H1 (cell line): Measurements from ENCODE around the gene ZNF57. TPM values are rescaled to one million over a fixed set of nuclear protein-coding genes. Genes with fewer than 3 reads are reported as not detected.

Source experiments
- BRCA1 ChIP-seq: IDR thresholded peaks from 2 replicates; pipeline ENCODE4 v1.6.1; 2012; ENCODE audit warnings: low read depth, low read length, improper control_type of control experiment
- CHD1 ChIP-seq: IDR thresholded peaks from 2 replicates; pipeline ENCODE4 v1.6.1; 2012; ENCODE audit warnings: low read depth, low read length, improper control_type of control experiment
- EP300 ChIP-seq, 2 experiments: IDR thresholded peaks; 1 replicate in 1 of 2; 2 replicates in 1 of 2; pipeline ENCODE4 v1.6.1; 2011 to 2012; ENCODE audit warnings: low read depth in 2 of 2, low read length in 2 of 2, mild to moderate bottlenecking in 2 of 2, borderline replicate concordance in 1 of 2, inconsistent platforms in 1 of 2, moderate library complexity in 1 of 2
- PHF8 ChIP-seq: fragments of 200-600 bp; sonication (generic); conservative IDR thresholded peaks from 2 replicates; pipeline ENCODE4 v1.7.1; 2012; ENCODE audit warnings: low read depth, mild to moderate bottlenecking, inconsistent platforms, low read length, moderate library complexity
- RBBP5 ChIP-seq: IDR thresholded peaks from 2 replicates; pipeline ENCODE4 v1.7.1; 2012; ENCODE audit warnings: low read depth, mild to moderate bottlenecking, inconsistent platforms, low read length, moderate library complexity, borderline replicate concordance
- SIRT6 ChIP-seq: IDR thresholded peaks from one replicate; pipeline ENCODE4 v1.7.1; 2012; ENCODE audit warnings: low read length, inconsistent platforms
- SP4 ChIP-seq: IDR thresholded peaks from 2 replicates; pipeline ENCODE4 v1.6.1; 2012; ENCODE audit warnings: low read length, inconsistent platforms
- SRF ChIP-seq: IDR thresholded peaks from 2 replicates; pipeline ENCODE4 v1.6.1; 2011; ENCODE audit warnings: mild to moderate bottlenecking, low read depth, low read length, moderate library complexity
- ZNF274 ChIP-seq: IDR thresholded peaks from 2 replicates; pipeline ENCODE4 v1.7.0; 2012; ENCODE audit warnings: low read length, borderline replicate concordance; ENCODE audit errors: extremely low read depth
- polyA plus RNA-seq, 7 experiments: library from polyadenylated mRNA; depleted of rRNA in 3 of 7; stranded (reverse) in 5 of 7; unstranded in 2 of 7; fragments of >200 nt in 5 of 7; fragments of 200-250 nt in 2 of 7; gene quantifications; 1 replicate in 5 of 7; 2 replicates in 1 of 7; 4 replicates in 1 of 7; pipeline versions ENCODE4 v1.2.1 to v1.2.3, GENCODE V29; 2011 to 2013; ENCODE audit warnings: missing spikeins in 2 of 7, mixed read lengths in 2 of 7
- total RNA-seq: library from RNA; stranded (reverse); fragmentation: NEBNext Ultra II Directional; extraction: Animal tissue kit (Norgen Biotek cat#: 25700); gene quantifications from 2 replicates; pipeline ENCODE4 v1.2.1, GENCODE V29; 2021
- TF ChIP-seq, protein P1 (sequence below): fragments of 300-600 bp; sonication (generic); IDR thresholded peaks from 2 replicates; pipeline ENCODE4 v1.7.1; 2012; ENCODE audit warnings: low read length, moderate library complexity, mild to moderate bottlenecking, inconsistent platforms; ENCODE audit not compliant: insufficient replicate concordance

ZNF57 gene
- total and polyA plus RNA-seq, 2 of the 8 experiments (the other 6 are each of a cell fraction or from before 2014, with no cell fraction given) = 4.9 to 8.9 TPM

DNA sequence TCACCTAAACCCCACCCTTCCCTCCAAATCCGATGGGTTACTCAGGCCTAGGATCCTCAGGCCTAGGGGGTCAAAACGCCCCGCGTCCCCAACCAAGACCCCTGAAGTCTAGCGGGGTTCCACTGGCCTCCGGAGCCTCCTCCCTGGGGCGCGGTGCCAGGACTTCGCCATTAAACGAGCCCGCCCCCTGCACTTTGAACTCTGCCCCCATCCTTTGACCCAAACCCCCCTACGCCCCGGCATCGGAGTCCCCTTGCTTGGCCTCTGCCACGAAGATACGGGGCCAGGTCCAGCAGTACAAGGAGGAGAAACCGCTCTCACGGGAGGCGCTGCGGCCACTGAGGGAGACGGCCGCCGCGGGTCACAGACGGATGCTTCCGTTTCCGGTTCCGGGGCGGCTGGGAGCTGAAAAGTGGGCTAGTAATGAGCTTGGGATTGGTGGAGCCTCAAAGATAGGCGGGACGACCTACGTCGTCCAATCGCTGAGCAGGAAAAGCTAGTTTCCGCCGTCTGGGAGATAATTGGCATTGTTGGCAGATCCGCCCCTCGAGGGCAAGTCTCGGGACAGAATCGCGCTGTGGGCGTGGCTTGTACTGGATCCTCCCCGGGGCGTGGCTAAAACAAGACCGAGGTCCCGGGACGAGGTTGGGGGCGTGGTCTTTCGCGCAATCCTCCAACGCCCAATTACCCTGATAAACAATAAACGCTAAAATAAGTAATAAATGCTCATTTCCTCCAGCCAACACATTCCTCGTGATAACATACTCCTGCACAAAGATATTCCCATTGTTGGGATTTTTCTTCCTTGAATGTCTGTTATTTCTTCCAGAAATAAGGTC, 49.8 kb downstream of the ZNF57 start (continued):
- TF ChIP-seq RBBP5 (no peak), SIRT6 (no peak), ZNF274 (no peak), BRCA1 (peak; percentile 31; the same call in 1 of the 2 replicates), PHF8 (peak; percentile 99), EP300 (IDR thresholded peaks at IDR 0.05; ENCODE audit: borderline replicate concordance in 1 of 2, low read depth in 2 of 2, low read length in 2 of 2) (no peak), CHD1 (no peak), SP4 (0 out of 2 replicates have a peak, but pooled peaks have one; percentile 39), SRF (no peak)
- TF ChIP-seq, protein P1, sequence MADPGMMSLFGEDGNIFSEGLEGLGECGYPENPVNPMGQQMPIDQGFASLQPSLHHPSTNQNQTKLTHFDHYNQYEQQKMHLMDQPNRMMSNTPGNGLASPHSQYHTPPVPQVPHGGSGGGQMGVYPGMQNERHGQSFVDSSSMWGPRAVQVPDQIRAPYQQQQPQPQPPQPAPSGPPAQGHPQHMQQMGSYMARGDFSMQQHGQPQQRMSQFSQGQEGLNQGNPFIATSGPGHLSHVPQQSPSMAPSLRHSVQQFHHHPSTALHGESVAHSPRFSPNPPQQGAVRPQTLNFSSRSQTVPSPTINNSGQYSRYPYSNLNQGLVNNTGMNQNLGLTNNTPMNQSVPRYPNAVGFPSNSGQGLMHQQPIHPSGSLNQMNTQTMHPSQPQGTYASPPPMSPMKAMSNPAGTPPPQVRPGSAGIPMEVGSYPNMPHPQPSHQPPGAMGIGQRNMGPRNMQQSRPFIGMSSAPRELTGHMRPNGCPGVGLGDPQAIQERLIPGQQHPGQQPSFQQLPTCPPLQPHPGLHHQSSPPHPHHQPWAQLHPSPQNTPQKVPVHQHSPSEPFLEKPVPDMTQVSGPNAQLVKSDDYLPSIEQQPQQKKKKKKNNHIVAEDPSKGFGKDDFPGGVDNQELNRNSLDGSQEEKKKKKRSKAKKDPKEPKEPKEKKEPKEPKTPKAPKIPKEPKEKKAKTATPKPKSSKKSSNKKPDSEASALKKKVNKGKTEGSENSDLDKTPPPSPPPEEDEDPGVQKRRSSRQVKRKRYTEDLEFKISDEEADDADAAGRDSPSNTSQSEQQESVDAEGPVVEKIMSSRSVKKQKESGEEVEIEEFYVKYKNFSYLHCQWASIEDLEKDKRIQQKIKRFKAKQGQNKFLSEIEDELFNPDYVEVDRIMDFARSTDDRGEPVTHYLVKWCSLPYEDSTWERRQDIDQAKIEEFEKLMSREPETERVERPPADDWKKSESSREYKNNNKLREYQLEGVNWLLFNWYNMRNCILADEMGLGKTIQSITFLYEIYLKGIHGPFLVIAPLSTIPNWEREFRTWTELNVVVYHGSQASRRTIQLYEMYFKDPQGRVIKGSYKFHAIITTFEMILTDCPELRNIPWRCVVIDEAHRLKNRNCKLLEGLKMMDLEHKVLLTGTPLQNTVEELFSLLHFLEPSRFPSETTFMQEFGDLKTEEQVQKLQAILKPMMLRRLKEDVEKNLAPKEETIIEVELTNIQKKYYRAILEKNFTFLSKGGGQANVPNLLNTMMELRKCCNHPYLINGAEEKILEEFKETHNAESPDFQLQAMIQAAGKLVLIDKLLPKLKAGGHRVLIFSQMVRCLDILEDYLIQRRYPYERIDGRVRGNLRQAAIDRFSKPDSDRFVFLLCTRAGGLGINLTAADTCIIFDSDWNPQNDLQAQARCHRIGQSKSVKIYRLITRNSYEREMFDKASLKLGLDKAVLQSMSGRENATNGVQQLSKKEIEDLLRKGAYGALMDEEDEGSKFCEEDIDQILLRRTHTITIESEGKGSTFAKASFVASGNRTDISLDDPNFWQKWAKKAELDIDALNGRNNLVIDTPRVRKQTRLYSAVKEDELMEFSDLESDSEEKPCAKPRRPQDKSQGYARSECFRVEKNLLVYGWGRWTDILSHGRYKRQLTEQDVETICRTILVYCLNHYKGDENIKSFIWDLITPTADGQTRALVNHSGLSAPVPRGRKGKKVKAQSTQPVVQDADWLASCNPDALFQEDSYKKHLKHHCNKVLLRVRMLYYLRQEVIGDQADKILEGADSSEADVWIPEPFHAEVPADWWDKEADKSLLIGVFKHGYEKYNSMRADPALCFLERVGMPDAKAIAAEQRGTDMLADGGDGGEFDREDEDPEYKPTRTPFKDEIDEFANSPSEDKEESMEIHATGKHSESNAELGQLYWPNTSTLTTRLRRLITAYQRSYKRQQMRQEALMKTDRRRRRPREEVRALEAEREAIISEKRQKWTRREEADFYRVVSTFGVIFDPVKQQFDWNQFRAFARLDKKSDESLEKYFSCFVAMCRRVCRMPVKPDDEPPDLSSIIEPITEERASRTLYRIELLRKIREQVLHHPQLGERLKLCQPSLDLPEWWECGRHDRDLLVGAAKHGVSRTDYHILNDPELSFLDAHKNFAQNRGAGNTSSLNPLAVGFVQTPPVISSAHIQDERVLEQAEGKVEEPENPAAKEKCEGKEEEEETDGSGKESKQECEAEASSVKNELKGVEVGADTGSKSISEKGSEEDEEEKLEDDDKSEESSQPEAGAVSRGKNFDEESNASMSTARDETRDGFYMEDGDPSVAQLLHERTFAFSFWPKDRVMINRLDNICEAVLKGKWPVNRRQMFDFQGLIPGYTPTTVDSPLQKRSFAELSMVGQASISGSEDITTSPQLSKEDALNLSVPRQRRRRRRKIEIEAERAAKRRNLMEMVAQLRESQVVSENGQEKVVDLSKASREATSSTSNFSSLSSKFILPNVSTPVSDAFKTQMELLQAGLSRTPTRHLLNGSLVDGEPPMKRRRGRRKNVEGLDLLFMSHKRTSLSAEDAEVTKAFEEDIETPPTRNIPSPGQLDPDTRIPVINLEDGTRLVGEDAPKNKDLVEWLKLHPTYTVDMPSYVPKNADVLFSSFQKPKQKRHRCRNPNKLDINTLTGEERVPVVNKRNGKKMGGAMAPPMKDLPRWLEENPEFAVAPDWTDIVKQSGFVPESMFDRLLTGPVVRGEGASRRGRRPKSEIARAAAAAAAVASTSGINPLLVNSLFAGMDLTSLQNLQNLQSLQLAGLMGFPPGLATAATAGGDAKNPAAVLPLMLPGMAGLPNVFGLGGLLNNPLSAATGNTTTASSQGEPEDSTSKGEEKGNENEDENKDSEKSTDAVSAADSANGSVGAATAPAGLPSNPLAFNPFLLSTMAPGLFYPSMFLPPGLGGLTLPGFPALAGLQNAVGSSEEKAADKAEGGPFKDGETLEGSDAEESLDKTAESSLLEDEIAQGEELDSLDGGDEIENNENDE = no peak
